Measurements from ENCODE around the gene LDLRAD4. TPM values are rescaled to one million over a fixed set of nuclear protein-coding genes. Genes with fewer than 3 reads are reported as not detected.

The LDLRAD4 gene
- total and polyA plus RNA-seq, 9 of the 15 experiments (the other 6 are each of a cell fraction or from before 2014, with no cell fraction given) = 0.01 TPM; not detected in 8

DNA sequence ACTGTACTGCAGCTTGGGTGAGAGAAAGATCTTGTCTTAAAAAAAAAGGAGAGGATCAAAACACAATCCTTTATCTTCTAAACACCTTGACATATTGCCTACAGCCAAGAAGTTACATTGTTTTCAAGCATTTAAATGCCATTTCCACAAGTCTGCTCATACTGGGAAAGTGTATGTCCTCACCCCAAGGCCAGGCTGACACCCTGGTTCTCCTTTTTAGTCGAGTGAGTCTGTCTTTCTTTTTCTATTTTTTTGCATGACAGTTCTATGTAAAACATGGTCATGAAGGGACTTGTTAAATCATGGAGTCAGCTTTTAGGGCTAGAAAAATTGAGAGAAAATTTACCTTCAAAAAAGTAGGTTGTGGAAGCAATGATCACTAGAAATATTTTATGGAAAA lies 274.5 kb downstream of the LDLRAD4 start:
- in situ Hi-C loops (cut with MboI) = no loop called here
- Histone ChIP-seq H3K9me1 (ENCODE audit: control insufficient read depth, insufficient read depth, low read length) (no peaks in the 10 kb centered on the region), H3K4me3 (no peak overlapping the region), H3K36me3 (ENCODE audit: control insufficient read depth, insufficient read depth, low read length) (no peaks in the 10 kb centered on the region), H3K4me2 (ENCODE audit: insufficient read depth, low read length) (no peak overlapping the region), H4K20me1 (replicated peaks; ENCODE audit: control insufficient read depth, insufficient read depth, low read length) (no peaks in the 10 kb centered on the region; the same call in 1 of the 2 replicates), H3K9me3 (replicated peaks; ENCODE audit: control insufficient read depth, insufficient read depth, low read depth, low read length) (no peaks in the 10 kb centered on the region), H3K4me1 (replicated peaks in 1 of 2; ENCODE audit: control insufficient read depth in 2 of 2, insufficient read depth in 2 of 2, low read length in 2 of 2) (no peaks in the 10 kb centered on the region), H3K27me3 (ENCODE audit: control insufficient read depth in 2 of 2, insufficient read depth in 2 of 2, low read length in 2 of 2) (peaks cover 17 to 43% of the 10 kb centered on the region in 2 experiments; a peak in 3 of 5 replicates), H3K27ac (ENCODE audit: extremely low read depth, low read depth, low read length) (no peak overlapping the region), H3K9ac (ENCODE audit: insufficient read depth in 1 of 2, low read depth in 2 of 2, low read length in 2 of 2) (no peak overlapping the region), H2AFZ (ENCODE audit: low read depth, low read length) (no peak overlapping the region), H3K79me2 (ENCODE audit: control insufficient read depth, insufficient read depth, low read length) (no peaks in the 10 kb centered on the region)
- no peak for DNase-seq (ENCODE audit: extremely low read depth in 1 of 4, low spot score in 3 of 4)
- ChIA-PET CTCF (ENCODE audit: low intra/inter-chr PET ratio) (no interaction called here), POLR2A (no interaction called here)
- no peak for FAIRE-seq
- ATAC-seq = no peak
- TF ChIP-seq, protein P1, sequence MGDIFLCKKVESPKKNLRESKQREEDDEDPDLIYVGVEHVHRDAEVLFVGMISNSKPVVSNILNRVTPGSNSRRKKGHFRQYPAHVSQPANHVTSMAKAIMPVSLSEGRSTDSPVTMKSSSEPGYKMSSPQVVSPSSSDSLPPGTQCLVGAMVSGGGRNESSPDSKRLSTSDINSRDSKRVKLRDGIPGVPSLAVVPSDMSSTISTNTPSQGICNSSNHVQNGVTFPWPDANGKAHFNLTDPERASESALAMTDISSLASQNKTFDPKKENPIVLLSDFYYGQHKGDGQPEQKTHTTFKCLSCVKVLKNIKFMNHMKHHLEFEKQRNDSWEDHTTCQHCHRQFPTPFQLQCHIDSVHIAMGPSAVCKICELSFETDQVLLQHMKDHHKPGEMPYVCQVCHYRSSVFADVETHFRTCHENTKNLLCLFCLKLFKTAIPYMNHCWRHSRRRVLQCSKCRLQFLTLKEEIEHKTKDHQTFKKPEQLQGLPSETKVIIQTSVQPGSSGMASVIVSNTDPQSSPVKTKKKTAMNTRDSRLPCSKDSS (IDR thresholded peaks at IDR 0.05; ENCODE audit: low read depth, partially characterized antibody) = no peak
- TF ChIP-seq FOXJ2 (tag; IDR thresholded peaks at IDR 0.05) (no peak), ZKSCAN1 (IDR thresholded peaks at IDR 0.05; ENCODE audit: low read depth, low read length) (no peak), HDAC2 (IDR thresholded peaks at IDR 0.05) (no peak), ZNF197 (CRISPR knock-in tag; IDR thresholded peaks at IDR 0.05; ENCODE audit: low read depth) (no peak), FIP1L1 (IDR thresholded peaks at IDR 0.05; ENCODE audit: low read depth, low read length, poor library complexity, severe bottlenecking) (no peak), SRSF7 (optimal IDR thresholded peaks at IDR 0.05; ENCODE audit: low read depth, low read length) (no peak)
- TF ChIP-seq, protein P2, sequence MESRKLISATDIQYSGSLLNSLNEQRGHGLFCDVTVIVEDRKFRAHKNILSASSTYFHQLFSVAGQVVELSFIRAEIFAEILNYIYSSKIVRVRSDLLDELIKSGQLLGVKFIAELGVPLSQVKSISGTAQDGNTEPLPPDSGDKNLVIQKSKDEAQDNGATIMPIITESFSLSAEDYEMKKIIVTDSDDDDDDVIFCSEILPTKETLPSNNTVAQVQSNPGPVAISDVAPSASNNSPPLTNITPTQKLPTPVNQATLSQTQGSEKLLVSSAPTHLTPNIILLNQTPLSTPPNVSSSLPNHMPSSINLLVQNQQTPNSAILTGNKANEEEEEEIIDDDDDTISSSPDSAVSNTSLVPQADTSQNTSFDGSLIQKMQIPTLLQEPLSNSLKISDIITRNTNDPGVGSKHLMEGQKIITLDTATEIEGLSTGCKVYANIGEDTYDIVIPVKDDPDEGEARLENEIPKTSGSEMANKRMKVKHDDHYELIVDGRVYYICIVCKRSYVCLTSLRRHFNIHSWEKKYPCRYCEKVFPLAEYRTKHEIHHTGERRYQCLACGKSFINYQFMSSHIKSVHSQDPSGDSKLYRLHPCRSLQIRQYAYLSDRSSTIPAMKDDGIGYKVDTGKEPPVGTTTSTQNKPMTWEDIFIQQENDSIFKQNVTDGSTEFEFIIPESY (CRISPR knock-in tag; IDR thresholded peaks at IDR 0.05) = no peak
- TF ChIP-seq, protein P3, sequence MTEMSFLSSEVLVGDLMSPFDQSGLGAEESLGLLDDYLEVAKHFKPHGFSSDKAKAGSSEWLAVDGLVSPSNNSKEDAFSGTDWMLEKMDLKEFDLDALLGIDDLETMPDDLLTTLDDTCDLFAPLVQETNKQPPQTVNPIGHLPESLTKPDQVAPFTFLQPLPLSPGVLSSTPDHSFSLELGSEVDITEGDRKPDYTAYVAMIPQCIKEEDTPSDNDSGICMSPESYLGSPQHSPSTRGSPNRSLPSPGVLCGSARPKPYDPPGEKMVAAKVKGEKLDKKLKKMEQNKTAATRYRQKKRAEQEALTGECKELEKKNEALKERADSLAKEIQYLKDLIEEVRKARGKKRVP (CRISPR knock-in tag; IDR thresholded peaks at IDR 0.05) = no peak
- TF ChIP-seq, protein P4, sequence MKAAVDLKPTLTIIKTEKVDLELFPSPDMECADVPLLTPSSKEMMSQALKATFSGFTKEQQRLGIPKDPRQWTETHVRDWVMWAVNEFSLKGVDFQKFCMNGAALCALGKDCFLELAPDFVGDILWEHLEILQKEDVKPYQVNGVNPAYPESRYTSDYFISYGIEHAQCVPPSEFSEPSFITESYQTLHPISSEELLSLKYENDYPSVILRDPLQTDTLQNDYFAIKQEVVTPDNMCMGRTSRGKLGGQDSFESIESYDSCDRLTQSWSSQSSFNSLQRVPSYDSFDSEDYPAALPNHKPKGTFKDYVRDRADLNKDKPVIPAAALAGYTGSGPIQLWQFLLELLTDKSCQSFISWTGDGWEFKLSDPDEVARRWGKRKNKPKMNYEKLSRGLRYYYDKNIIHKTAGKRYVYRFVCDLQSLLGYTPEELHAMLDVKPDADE (conservative IDR thresholded peaks at IDR 0.05; ENCODE audit: control insufficient read depth, low read depth, low read length) = no peak
- WGBS (ENCODE audit: insufficient coverage, low coverage, missing lambda C conversion rate) = 0% methylated on average over 1 of the region's 1 CpG
- intact Hi-C loops (cut with micrococcal nuclease) = loop anchor here (5.0 kb wide), 1 partner anchor 34 kb away; no protein-coding TSS in a partner anchor
- BruUV-seq (replicated peaks) = no TSS peak

Data from K562 (cell line).